Stimulated activated CD8-positive, alpha-beta memory T cell treated with anti-CD3 and anti-CD28 coated beads, Interleukin-15, amount 100 ng/mL, for 24 hours (primary cell): ENCODE measurements around the gene PRUNE2.

ENCODE experiments used
- DNase-seq: peaks from one replicate; pipeline ENCODE4 v3.0.0-alpha.2; 2020; ENCODE audit warnings: low read depth

PRUNE2 gene

DNA sequence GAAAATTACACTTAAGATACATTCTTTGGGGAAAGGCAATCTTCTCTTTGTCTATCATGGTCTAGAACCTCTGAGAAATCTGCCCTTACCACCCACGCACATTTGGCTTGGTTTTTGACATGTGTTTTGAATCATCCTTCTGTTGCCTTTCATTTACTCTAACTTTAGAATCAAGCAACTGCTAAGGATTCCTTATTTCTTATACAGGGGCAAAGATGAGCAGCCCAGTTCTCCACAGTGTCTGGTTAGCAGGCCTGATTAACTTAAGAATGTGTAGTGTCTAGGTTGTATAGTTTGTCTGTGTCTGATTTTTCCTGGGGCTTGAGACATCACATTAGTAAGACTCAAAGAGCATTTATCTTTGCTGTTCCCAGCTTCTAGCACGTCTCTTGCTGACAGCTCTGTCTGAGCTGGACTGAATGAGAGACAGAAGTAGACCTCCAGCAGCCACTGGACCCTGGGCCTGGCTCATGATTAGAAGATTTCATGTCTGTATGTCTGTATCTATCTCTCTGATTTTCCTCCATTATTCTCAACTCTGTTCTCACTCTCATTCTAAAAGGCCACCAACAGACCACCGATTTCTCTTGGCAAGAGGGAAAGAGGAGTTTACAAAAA, 173.5 kb downstream of the PRUNE2 start:
- DNase-seq, result no peak

DNA sequence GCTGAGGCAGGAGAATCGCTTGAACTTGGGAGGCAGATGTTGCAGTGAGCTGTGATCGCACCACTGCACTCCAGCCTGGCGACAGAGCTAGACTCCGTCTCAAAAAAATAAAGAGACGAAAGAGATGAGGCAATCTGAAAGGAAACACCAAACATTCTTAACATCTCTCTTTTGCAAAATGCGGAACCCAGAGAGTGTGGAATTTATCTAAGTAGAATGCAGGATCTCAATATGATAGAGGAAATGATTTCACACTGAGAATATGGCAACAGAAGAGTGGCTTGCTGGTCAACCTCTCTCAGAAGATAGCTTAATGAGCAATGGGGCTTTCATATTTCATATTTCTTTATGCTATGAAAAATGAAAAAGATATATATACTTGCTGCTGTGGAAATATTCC, 175.1 kb downstream of the PRUNE2 start:
- DNase-seq, result no peak

DNA sequence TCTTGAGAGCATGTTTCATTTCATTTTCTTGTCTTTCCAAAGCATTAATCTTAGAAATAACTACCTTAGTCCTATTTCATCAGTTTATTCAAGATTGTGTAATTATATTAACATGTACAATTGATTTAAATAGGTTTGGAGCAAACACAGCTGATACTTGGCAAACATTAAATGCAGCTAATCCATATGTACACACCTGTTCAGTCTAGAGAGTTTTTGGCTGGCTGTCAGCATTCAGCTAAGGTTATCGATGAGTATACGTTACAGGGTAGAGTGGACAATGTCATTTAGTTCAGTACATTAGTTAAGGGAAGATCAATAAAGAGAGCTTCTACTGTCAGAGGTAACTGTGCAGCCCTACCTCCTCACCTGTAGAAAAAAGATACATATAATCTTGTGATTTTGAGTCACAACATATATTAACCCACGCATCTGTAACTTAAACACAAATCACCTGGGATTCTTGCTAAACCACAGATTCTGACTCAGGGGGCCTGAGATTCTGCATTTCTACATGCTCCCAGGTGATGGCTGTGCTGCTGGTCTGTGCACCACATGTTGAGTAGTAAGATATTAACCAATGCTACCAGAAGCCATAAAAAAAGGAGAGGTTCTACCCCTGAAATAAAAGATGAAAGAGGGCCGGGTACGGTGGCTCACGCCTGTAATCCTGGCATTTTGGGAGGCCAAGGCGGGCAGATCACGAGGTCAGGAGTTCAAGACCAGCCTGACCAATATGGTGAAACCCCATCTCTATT, 175.8 kb downstream of the PRUNE2 start:
- no peak for DNase-seq

DNA sequence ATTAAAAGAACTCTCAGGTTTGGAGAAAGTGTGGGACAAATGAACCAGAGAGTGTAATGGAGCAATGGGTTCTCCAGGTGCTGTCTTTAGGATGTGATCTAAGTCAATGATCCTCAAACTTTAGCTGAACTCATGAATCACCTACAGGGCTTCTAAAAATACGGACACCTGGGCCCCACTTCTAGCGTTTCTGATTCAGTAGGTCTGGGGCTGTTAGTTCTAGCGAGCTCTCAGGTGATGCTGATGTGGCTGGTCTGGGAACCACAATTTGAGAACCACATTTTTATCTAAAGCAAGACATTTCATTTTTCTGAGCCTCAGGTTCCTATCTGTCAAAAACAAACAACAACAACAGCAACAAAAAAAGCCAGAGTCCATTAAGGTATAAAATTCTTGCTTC, 176.8 kb downstream of the PRUNE2 start:
- DNase-seq, result no peak

DNA sequence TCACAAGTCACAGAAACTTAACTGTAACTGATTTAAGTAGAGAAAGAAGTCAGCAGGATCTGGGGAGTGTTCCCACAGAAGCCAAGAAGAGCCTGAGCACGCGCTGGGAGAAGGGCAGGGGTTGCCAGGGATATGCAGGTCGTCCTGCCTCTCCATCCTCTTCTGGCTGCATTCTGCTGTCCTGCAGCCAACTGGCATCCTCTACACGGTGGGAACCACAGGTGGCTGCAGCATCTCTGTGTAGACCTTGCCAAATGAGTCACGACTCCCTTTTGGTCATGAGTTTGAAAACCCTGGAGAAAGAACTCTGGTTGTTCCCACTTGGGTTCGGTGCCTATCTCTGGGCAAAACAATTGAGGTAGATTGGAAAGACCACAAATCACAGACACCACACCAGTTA, 180.0 kb downstream of the PRUNE2 start:
- no peak for DNase-seq

DNA sequence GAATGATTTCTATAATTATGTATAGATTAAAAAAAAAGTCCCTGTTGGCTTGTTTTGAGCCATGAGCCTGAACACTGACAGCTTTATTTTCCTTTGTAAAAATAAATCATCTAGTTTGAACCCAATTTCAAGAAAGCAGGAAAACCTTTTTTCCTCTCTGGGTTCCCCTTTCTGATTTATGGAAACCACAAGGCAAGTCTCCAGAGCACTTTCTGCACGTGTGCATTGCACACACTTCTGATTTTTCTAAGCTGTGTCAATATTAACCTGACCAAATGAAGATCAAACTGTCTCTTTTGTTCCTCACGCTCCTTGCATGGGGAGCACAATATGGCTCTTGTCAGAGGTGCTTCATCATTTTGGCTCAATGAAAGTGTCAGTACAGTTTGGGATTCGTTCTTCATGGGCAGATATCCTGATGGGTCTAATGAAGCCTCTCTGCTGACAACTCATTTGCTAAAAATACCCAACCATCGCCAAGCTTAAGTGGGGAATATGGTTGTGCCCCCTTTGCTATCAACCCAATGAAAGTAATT, 180.8 kb downstream of the PRUNE2 start:
- DNase-seq, result no peak

DNA sequence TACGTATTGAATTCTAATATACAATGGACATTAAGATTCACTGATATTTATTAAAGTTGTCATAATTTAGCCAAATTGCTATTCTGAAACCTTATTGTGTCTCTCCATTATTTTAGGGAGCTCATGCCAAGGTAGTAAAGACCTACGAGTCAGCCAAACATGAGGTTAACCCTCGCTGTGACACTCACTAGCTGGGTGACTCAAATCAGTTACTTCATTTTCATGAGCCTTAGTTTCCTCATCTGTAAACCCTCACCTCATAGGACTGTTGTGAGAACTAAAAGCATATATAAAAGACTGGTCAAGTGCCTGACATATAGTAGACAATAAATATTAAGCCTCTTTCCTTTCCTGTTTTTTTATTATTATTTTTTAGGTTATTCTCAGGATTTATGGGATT, 185.7 kb downstream of the PRUNE2 start:
- no peak for DNase-seq

DNA sequence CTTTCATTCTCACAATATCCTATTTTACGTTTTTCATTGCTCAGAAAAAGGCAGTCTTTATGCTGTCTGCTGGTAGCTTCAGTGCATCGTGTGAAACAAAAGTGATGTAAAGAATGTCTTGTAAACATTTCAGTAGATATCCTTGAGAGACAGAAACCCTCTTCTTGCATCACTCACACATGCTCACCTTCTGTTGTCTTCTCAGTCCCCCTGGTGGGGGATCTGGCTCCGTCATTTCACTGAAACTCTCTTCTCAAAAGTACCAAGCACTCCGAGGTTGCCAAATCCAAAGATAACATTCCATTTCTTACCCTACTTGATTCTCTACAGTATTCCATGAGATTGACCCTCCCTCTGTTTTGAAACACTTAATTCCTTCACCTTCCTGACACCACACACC, 187.7 kb downstream of the PRUNE2 start:
- no peak for DNase-seq

DNA sequence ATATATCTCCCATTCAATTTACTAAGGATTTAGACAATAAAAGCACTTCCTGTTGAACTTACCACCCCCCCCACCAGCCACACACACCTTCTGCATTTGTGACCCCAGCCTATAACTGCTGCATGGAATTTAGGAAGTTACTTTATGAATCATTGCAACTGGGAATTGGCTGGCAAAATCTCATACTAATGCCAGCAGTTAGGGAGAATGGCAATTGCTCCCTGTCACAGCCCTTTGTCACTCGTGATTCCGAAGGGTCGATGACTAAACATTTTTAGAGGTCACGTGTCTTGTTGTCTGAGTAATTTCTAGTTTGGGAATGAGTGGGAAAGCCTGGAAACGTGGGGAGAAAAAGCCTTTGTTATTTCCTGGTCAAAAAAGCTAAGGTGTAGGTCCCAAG, 188.3 kb downstream of the PRUNE2 start:
- no peak for DNase-seq

DNA sequence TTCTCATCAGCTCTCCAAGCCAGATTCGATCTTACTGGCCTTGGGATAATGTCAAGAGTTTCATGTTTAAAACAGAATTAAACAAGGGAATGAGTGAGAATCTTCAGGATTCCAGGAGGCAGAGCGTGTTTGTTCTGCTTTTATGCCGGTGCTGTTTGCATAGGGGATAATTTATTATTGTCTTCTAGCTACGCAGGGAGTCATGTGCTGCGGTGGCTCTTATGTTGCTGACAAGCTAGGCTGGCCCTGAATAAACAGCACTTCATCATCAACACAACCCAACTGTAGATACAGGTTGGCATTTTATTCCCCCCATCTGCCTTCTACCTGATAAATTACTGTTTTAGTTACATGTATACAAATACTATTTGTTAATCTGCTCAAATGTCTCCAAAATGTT, 188.7 kb downstream of the PRUNE2 start:
- DNase-seq, result no peak

DNA sequence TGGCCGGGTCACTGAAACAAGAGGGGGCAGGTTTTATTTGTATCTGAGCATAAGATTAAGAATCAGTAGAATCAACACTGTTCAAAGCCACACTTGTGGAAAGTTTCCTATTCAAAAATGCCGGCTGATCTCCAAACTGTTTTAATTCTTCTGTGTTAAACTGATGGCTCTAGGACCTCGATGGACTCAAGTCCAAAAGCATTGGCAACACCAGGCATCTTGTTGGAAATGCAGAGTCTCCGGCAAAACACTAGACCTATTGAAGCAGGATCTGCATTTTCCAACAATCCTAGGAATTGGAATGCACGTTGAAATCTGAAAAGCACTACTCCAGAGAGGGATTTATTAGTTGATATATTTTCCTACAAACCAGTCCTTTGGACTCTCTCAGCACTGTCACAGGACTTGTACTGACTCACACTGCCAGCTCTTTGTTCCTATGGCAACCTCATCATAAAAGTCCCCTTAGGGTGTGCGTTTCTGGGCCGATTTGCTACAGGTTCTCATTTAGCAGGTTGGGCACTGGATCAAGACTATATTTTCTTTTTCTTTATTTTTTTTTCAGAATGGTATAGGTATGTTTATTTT, 189.7 kb downstream of the PRUNE2 start:
- no peak for DNase-seq

DNA sequence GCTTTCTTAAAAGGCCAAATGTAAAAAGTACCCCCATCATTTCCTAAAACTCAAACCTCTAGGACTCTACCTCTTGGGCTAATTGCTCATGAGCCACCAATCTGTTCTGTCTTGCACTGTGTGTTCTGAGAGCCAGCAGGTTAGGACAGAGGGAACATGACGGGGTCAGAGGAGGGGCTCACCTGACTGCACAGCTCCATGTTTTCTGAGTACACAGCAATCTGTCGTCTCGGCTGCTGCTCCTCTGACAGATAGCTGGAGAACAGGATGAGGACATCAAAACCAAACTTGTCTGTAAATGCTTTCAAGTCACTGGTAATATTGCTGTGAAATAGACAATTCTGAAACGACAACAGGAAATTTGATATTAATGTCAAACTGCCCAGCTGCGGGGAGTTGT, 192.5 kb downstream of the PRUNE2 start:
- DNase-seq, result no peak

DNA sequence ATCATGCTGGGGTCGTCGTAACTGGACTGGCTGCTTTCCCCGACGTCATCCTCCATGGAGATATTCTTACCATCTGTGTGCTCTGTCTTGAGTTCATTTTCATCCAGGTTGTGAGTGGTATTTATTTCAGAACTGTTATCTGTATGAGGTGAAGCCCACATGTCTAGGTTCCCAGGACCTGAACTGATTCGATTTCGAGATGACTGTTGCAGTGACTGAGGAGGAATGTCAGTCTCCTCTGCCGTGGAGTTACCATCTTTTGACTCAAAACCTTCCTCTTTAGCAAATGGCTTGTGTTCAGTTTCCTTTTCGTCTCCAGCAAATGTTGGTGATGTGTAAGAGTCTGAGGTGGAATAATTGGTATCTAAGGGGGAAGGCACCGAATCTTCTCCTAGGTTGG, 196.9 kb downstream of the PRUNE2 start:
- DNase-seq, result no peak

DNA sequence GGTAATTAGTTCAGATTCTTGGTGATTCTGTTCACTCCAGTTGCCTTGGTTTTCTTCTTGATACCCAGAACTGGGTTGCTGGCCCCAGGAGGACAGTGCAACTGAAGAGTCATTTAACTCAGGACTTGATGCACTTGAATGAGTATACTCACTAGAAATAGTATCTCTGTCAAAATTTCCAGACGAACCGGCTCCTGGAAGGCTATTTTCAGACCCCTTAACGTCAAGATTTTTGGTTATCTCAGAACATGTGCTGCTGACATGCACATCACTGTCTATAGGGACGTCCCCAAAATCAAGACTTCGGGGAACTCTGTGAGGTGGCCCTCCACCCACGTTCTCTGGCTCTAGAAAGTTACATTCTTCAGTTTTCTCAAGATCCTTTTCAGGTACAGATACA, 198.4 kb downstream of the PRUNE2 start:
- no peak for DNase-seq

DNA sequence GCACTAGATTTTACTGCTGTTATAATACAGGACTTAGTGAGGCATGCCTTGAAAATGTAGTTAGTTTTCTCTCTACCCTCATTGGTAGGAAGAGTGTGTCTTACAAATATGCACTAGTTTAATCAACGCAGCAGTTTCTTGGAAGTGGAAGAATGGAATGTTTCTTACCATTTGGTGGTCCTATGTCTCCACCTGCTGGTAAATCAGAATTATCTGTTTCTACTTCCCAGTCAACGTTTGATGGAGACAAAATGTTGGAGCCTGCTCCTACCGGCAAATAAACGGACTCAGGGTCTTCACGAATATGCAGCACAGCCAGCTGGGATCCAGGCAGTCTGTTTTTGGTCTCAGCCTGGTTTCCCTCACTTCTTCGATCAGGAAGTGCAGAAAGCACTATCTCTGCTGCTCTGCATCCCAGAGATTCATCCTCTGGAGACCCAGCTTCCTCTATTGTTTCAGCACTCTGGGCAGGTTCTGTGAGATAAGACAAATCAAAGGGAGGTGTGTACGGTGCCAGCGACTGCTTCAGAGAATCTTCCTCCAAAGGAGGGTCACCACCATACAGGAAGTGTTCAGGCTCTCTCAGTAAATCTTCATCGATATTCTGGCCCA, 201.2 kb downstream of the PRUNE2 start:
- no peak for DNase-seq

DNA sequence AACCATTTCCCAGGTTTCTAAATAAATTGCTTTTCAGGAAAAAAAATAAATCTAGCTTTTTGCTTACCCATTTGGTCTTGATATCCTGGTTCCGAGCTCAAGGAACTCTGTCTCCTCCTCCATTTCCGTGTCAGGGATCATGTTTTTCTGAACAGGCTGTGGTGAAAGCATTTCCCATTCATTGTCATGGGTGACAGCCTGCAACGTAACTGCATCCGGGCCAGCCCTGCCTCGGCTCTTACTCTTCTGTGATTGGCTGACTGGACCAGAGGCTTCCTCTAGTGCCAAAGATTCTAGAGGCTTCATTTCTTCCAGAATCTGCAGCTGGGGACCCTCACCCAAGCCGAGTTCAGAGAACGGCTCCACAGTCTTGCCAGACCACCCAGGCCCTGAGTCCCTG, 202.6 kb downstream of the PRUNE2 start:
- DNase-seq, result no peak

DNA sequence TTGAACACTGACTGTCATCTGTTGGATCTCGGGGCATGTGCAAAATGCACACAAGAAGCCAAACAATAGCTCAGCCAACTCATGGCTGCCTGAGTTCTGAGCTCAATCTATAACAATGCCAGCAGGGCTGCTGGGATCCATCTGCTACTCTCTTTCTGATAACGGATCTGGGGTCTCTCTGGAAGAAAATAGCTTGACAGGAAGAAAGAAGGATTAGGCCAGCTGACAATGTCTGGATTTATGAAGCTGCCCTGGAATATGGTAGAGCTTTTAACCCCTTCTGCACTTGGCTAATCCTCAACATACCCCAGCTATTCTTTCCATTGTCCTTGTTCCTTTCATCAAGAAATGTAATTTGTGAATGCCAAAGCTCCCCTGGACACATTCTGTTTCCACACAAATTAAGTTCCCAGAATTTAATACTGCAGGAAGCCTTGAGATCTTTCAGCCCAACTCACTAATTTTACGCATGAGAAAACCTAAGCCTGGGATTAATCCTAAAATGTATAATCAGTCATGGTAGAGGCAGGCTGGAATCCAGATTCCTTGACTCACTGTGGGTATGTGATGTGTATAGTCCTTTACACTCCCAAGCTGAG, 204.4 kb downstream of the PRUNE2 start:
- DNase-seq, result no peak

DNA sequence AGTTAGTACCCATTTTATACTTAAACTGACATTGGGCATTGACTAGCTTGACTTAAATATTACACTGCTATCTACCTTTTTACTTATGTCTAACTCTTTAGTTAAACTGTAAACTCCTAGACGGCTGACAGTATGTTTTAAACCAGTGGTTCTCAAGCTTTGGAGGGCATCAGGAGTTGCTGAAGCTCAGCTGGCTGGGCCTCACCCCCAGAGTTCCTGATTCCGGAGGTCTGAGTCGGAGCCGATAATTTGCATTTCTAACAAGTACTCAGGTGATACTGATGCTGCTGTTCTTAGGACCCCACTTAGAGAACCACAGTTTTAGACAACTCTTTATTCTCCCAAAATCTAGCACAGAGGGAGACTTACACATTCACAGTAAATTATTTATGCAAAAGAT, 205.0 kb downstream of the PRUNE2 start:
- DNase-seq, result no peak

DNA sequence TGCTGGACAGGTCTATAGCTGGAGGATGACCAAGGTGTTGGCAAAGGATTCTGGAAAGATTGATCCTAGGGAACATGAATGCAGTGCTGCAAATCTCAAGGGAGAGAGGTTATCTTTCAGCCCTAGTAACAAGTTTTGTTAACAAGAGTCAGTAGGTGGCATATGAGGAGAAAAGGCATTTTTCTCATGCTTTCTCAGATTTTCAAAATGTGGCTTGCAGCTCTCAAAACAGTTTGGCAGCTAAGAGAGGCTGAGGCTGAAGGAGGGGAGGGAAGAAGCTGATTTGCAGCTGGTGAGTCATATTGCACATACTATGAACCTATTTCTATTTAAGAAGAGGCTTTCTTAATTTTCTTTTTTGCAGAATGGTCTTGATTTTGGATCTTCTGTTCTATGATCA, 205.9 kb downstream of the PRUNE2 start:
- no peak for DNase-seq

DNA sequence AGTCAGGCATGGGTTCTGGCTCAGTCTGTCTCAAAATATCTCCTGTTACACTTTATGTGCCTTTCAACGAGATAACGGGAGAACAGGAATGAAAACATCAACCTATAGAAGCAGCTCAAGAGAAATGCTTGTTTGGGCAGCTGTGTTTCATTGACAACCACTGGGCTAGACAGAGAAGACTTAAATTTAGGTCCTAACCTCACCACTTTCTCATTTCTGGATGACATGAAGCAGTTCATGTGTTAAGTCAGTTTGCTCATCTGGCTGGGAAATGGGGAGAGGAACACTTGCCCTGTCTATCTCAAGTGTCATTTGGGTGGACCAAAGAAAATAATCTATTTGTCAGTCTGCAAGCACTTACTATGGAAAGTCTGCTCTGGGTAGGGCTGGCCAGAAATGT, 208.4 kb downstream of the PRUNE2 start:
- DNase-seq, result no peak

DNA sequence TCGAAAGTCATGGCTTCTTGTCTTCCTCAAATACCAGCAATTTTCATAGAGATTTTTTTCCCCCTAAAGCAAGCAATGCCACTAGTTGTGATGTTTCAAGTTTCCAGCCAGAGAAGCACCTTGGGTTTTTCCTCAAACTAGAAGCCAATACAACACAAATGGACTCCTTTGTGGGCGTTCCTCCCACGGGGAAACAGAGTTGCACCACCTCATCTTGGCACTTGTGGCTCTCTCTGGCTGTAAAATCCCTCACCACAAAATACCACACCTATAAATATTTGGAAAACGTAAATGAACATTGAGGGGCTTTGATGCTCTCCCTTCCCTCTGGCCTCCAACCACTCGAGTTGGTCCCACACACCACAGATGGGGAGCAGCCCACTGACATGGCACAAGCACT, 208.8 kb downstream of the PRUNE2 start:
- DNase-seq, result no peak

DNA sequence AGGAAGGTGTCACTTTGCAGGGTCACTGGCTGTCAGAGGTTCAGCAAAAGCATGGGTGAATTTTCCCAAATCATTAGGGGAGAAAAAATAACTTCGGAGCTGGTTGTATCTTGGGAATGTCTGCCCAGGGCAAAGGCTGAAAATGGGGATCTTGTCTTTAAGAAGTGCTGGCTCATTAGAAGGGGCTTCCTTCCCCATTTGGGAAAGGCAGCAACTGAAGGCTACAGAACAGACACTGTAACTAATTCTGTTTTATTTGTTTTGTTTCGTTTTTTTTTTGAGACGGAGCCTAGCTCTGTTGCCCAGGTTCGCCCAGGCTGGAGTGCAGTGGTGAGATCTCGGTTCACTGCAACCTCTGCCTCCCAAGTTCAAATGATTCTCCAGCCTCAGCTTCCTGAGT, 212.0 kb downstream of the PRUNE2 start:
- DNase-seq, result no peak
